A549 (cell line): ENCODE measurements around the gene HDAC1. TPM values are rescaled to one million over a fixed set of nuclear protein-coding genes. Genes with fewer than 3 reads are reported as not detected.

Experiments
- ATAC-seq, 2 experiments: fragments of 200-7000 bp in 1 of 2; fragments of >200 bp in 1 of 2; cut with Nextera tagmentation in 1 of 2; cut with Tn5 transposase in 1 of 2; 3 replicates each; pipeline versions ENCODE4 v1.8.0 to v1.9.1; 2018 to 2020; ENCODE audit warnings: mild to moderate bottlenecking in 1 of 2, moderate library complexity in 1 of 2
- CTCF ChIA-PET: fragments of 300-600 bp; sonication (Branson Sonifier 250); formaldehyde crosslinking; extraction: SDS; loops from one replicate; lab custom pipeline; 2021; ENCODE audit warnings: antibody characterized with exemption, inconsistent platforms; lab: Yijun Ruan, JAX
- POLR2A ChIA-PET: fragments of 350-600 bp; formaldehyde crosslinking; extraction: SDS; loops from one replicate; lab custom pipeline; 2021; ENCODE audit warnings: antibody characterized with exemption, inconsistent platforms; lab: Yijun Ruan, JAX
- DNase-seq, 2 experiments: peaks; one replicate each; pipeline versions ENCODE4 v3.0.0 to v3.0.0-alpha.2; 2011 to 2016; ENCODE audit warnings: low read depth in 1 of 2, low spot score in 1 of 2
- FAIRE-seq: peaks from 2 replicates; lab custom pipeline; 2011; peaks lifted over from hg19 to GRCh38; lab: Jason Lieb, UNC
- H3K27ac ChIP-seq, 2 experiments: fragments of >200 bp; sonication (Bioruptor Twin); formaldehyde crosslinking; 3 replicates each; pipeline ENCODE4 v1.5.1; 2016 to 2017
- H3K4me1 ChIP-seq: fragments of >200 bp; sonication (Bioruptor Twin); formaldehyde crosslinking; 3 replicates; pipeline ENCODE4 v1.6.1; 2016
- H3K4me2 ChIP-seq: fragments of >200 bp; sonication (Bioruptor Twin); formaldehyde crosslinking; 3 replicates; pipeline ENCODE4 v1.6.1; 2016
- H3K4me3 ChIP-seq: fragments of >200 bp; sonication (Bioruptor Twin); formaldehyde crosslinking; 3 replicates; pipeline ENCODE4 v1.5.1; 2016
- H3K9me3 ChIP-seq: fragments of >200 bp; sonication (Bioruptor Twin); formaldehyde crosslinking; 3 replicates; pipeline ENCODE4 v1.6.1; 2016
- EHMT2 ChIP-seq: fragments of 200-600 bp; sonication (generic); IDR thresholded peaks from 2 replicates; pipeline ENCODE4 v1.6.1; 2016; ENCODE audit warnings: antibody characterized with exemption, low read depth, mild to moderate bottlenecking, moderate library complexity
- ESRRA ChIP-seq: fragments of 150-350 bp; IDR thresholded peaks from 2 replicates; pipeline ENCODE4 v1.6.1; 2014; ENCODE audit warnings: mild to moderate bottlenecking, low read length, borderline replicate concordance
- FOSL2 ChIP-seq, 2 experiments: fragments of 450-650 bp in 1 of 2; fragments of >200 bp in 1 of 2; sonication (Bioruptor Twin) in 1 of 2; formaldehyde crosslinking; IDR thresholded peaks; 2 replicates each; pipeline versions ENCODE4 v1.5.0 to v1.6.1; 2016 to 2020; ENCODE audit warnings: mild to moderate bottlenecking in 1 of 2, moderate library complexity in 1 of 2
- GATA3 ChIP-seq: IDR thresholded peaks from 2 replicates; pipeline ENCODE4 v1.6.1; 2012; ENCODE audit warnings: borderline replicate concordance
- HOXA7 ChIP-seq: fragments of 250-450 bp; sonication (Bioruptor Pico); IDR thresholded peaks from 2 replicates; pipeline ENCODE4 v1.5.0; 2020; ENCODE audit warnings: mild to moderate bottlenecking, moderate library complexity
- JUN ChIP-seq, 2 experiments: fragments of >200 bp; sonication (Bioruptor Twin); formaldehyde crosslinking; IDR thresholded peaks; 2 replicates in 1 of 2; 3 replicates in 1 of 2; pipeline ENCODE4 v1.6.1; 2016 to 2017
- JUNB ChIP-seq: fragments of >200 bp; sonication (Bioruptor Twin); formaldehyde crosslinking; IDR thresholded peaks from 2 replicates; pipeline ENCODE4 v1.6.1; 2016
- KDM1A ChIP-seq: fragments of 200-600 bp; sonication (generic); IDR thresholded peaks from 2 replicates; pipeline ENCODE4 v1.6.1; 2016; ENCODE audit warnings: low read depth, mild to moderate bottlenecking
- MYC ChIP-seq: IDR thresholded peaks from 2 replicates; pipeline ENCODE4 v1.6.1; 2012; ENCODE audit warnings: mild to moderate bottlenecking, inconsistent platforms, low read length, improper control_type of control experiment, borderline replicate concordance
- NR3C1 ChIP-seq: fragments of >200 bp; sonication (Bioruptor Twin); formaldehyde crosslinking; IDR thresholded peaks from 3 replicates; pipeline ENCODE4 v1.6.1; 2017
- PHF8 ChIP-seq: fragments of 200-600 bp; sonication (generic); IDR thresholded peaks from 2 replicates; pipeline ENCODE4 v1.6.1; 2016; ENCODE audit warnings: low read depth, mild to moderate bottlenecking, antibody characterized with exemption, moderate library complexity, borderline replicate concordance
- RAD21 ChIP-seq, 2 experiments: fragments of >200 bp in 1 of 2; sonication (Bioruptor Twin) in 1 of 2; formaldehyde crosslinking in 1 of 2; IDR thresholded peaks in 1 of 2; conservative IDR thresholded peaks in 1 of 2; 2 replicates in 1 of 2; 3 replicates in 1 of 2; pipeline ENCODE4 v1.6.1; 2012 to 2018; ENCODE audit warnings: inconsistent platforms in 1 of 2
- RFX5 ChIP-seq: fragments of 450-650 bp; IDR thresholded peaks from 2 replicates; pipeline ENCODE4 v1.7.1; 2014; ENCODE audit warnings: antibody characterized with exemption, mild to moderate bottlenecking, moderate library complexity
- TFCP2L1 ChIP-seq: fragments of 250-450 bp; sonication (Bioruptor Pico); IDR thresholded peaks from 2 replicates; pipeline ENCODE4 v1.5.0; 2021; ENCODE audit warnings: mild to moderate bottlenecking
- ZNF302 ChIP-seq: fragments of 250-450 bp; sonication (Bioruptor Pico); IDR thresholded peaks from 2 replicates; pipeline ENCODE4 v1.9.0; 2021; ENCODE audit warnings: inconsistent platforms, mild to moderate bottlenecking, moderate library complexity
- ZSCAN20 ChIP-seq: fragments of 250-450 bp; sonication (Bioruptor Pico); IDR thresholded peaks from 2 replicates; pipeline ENCODE4 v1.8.0; 2022; ENCODE audit warnings: mild to moderate bottlenecking, moderate library complexity
- WGBS: methylation state at CpG from one replicate; pipeline ENCODE4 v1.1.6; 2017; ENCODE audit errors: missing lambda C conversion rate; 5-methylcytosine and 5-hydroxymethylcytosine counted together
- polyA plus RNA-seq, 4 experiments: library from polyadenylated mRNA; depleted of rRNA in 3 of 4; stranded (reverse); fragments of >200 nt; fragmentation: RNase III in 1 of 4; extraction: RNeasy Plus Mini Kit Qiagen cat#74134 plus additional on column Dnase treatment in 1 of 4; gene quantifications; 2 replicates in 3 of 4; 3 replicates in 1 of 4; pipeline ENCODE4 v1.2.3, GENCODE V29; 2011 to 2017
- TF ChIP-seq, protein P1 (sequence below): fragments of >200 bp; sonication (Bioruptor Twin); formaldehyde crosslinking; IDR thresholded peaks from 3 replicates; pipeline ENCODE4 v1.5.1; 2016
- TF ChIP-seq, protein P2 (sequence below): fragments of 150-350 bp; IDR thresholded peaks from 2 replicates; pipeline ENCODE4 v1.6.1; 2014; ENCODE audit warnings: low read depth, mild to moderate bottlenecking, low read length
- TF ChIP-seq, protein P3 (sequence below): fragments of 450-650 bp; IDR thresholded peaks from 2 replicates; pipeline ENCODE4 v1.6.1; 2014; ENCODE audit warnings: antibody characterized with exemption

The HDAC1 gene
- polyA plus RNA-seq, 2 of the 4 experiments (the other 2 are of a cell fraction) = 99.6 to 135 TPM

DNA sequence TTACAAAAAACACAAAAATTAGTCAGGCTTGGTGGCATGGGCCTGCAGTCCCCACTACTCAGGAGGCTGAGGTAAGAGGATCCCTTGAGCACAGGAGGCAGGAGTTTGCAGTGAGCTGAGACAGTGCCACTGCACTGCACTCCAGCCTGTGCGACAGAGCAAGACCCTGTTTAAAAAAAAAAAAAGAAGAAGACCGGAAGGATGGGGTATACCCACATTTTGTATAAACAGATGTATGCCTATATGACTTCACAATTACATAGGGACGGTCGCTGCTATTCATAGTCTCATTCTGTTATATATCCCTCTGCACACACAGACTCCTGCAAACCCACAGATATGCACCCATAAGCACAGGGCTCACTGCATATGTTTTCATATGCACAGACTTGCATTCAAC lies 28.1 kb upstream of the HDAC1 start:
- no peak overlapping the region for H3K27ac ChIP-seq
- TF ChIP-seq NR3C1 (no peak), ESRRA (no peak), RAD21 (conservative IDR thresholded peaks at IDR 0.05 in 1 of 2, IDR thresholded peaks at IDR 0.05 in 1 of 2) (no peak), KDM1A (no peak), TFCP2L1 (CRISPR knock-in tag) (no peak), PHF8 (no peak), RFX5 (no peak), ZNF302 (CRISPR knock-in tag) (no peak), GATA3 (no peak), HOXA7 (no peak), ZSCAN20 (no peak), FOSL2 (IDR thresholded peaks at IDR 0.05) (no peak), FOSL2 (CRISPR knock-in tag; IDR thresholded peaks at IDR 0.05) (no peak), EHMT2 (no peak), JUNB (no peak)
- TF ChIP-seq, protein P1, sequence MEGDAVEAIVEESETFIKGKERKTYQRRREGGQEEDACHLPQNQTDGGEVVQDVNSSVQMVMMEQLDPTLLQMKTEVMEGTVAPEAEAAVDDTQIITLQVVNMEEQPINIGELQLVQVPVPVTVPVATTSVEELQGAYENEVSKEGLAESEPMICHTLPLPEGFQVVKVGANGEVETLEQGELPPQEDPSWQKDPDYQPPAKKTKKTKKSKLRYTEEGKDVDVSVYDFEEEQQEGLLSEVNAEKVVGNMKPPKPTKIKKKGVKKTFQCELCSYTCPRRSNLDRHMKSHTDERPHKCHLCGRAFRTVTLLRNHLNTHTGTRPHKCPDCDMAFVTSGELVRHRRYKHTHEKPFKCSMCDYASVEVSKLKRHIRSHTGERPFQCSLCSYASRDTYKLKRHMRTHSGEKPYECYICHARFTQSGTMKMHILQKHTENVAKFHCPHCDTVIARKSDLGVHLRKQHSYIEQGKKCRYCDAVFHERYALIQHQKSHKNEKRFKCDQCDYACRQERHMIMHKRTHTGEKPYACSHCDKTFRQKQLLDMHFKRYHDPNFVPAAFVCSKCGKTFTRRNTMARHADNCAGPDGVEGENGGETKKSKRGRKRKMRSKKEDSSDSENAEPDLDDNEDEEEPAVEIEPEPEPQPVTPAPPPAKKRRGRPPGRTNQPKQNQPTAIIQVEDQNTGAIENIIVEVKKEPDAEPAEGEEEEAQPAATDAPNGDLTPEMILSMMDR = no peak
- TF ChIP-seq, protein P2, sequence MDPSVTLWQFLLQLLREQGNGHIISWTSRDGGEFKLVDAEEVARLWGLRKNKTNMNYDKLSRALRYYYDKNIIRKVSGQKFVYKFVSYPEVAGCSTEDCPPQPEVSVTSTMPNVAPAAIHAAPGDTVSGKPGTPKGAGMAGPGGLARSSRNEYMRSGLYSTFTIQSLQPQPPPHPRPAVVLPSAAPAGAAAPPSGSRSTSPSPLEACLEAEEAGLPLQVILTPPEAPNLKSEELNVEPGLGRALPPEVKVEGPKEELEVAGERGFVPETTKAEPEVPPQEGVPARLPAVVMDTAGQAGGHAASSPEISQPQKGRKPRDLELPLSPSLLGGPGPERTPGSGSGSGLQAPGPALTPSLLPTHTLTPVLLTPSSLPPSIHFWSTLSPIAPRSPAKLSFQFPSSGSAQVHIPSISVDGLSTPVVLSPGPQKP = no peak
- TF ChIP-seq, protein P3, sequence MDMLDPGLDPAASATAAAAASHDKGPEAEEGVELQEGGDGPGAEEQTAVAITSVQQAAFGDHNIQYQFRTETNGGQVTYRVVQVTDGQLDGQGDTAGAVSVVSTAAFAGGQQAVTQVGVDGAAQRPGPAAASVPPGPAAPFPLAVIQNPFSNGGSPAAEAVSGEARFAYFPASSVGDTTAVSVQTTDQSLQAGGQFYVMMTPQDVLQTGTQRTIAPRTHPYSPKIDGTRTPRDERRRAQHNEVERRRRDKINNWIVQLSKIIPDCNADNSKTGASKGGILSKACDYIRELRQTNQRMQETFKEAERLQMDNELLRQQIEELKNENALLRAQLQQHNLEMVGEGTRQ = no peak
- TF ChIP-seq, all 56 proteins: peak for 0
- Histone ChIP-seq H3K4me1 (peaks cover 7% of the 10 kb centered on the region; the same call in 2 of the 3 replicates), H3K4me3 (no peak overlapping the region), H3K9me3 (no peaks in the 10 kb centered on the region), H3K4me2 (no peak overlapping the region)
- CTCF ChIA-PET = interaction anchor here (1.5 to 6.2 kb wide), 2 partner anchors 8 to 16 kb away, joined by 7 to 31 read pairs; partner anchors contain the start of gene FAM167B
- ATAC-seq = no peak
- FAIRE-seq = no peak
- no peak for DNase-seq
- POLR2A ChIA-PET = interaction anchor here (0.6 kb wide), 2 partner anchors 16 to 419 kb away, joined by 4 to 6 read pairs; no protein-coding TSS in a partner anchor
- WGBS = 92% methylated on average over 4 of the region's 4 CpGs

DNA sequence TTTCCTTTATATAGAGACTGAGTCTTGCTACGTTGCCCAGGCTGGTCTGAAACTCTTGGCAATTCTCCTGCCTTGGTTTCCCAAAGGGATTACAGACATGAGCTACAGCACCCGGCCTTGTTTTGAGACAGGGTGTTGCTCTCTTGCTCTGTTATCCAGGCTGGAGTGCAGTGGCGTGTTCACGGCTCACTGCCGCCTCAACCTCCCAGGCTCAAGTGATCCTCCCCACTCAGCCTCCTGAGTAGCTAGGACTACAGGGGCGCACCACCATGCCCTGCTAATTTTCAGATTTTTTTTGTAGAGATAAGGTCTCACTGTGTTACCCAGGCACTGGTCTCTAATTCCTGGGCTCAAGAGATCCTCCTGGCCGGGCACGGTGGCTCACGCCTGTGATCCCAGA lies 26.0 kb upstream of the HDAC1 start:
- ChIA-PET CTCF (interaction anchor here (1.0 to 1.4 kb wide), 3 partner anchors 18 to 55 kb away, joined by 4 to 5 read pairs (median 4); no protein-coding TSS in a partner anchor), POLR2A (no interaction called here)
- H3K4me2 ChIP-seq = no peak overlapping the region
- no peak for FAIRE-seq
- 90% methylated on average over 8 of the region's 9 CpGs for WGBS
- TF ChIP-seq ZNF302 (CRISPR knock-in tag) = no peak
- no peak for TF ChIP-seq MYC
- TF ChIP-seq, protein P3 = no peak
- TF ChIP-seq KDM1A = no peak
- no peak for TF ChIP-seq JUN (IDR thresholded peaks at IDR 0.05)
- no peak for TF ChIP-seq RFX5
- no peak for TF ChIP-seq PHF8
- TF ChIP-seq NR3C1 = no peak
- no peak for TF ChIP-seq GATA3
- ATAC-seq = no peak
- H3K27ac ChIP-seq = no peak overlapping the region
- no peak for DNase-seq
- H3K4me1 ChIP-seq = peaks cover 7% of the 10 kb centered on the region; the same call in 2 of the 3 replicates
- H3K9me3 ChIP-seq = no peaks in the 10 kb centered on the region
- no peak overlapping the region for H3K4me3 ChIP-seq
